MM.1S (cell line): ENCODE results near the gene SPTBN1.

Source experiments
- EZH2 ChIP-seq: fragments of 300-600 bp; sonication (generic); optimal IDR thresholded peaks from 2 replicates; pipeline ENCODE3; 2017; ENCODE audit warnings: low read depth, mild to moderate bottlenecking, antibody characterized with exemption, low read length, mixed read lengths
- TF ChIP-seq, protein P1 (sequence below): fragments of 300-600 bp; sonication (generic); IDR thresholded peaks from 2 replicates; pipeline ENCODE4 v1.5.1; 2016; ENCODE audit warnings: antibody characterized with exemption, low read length, mixed read lengths

DNA sequence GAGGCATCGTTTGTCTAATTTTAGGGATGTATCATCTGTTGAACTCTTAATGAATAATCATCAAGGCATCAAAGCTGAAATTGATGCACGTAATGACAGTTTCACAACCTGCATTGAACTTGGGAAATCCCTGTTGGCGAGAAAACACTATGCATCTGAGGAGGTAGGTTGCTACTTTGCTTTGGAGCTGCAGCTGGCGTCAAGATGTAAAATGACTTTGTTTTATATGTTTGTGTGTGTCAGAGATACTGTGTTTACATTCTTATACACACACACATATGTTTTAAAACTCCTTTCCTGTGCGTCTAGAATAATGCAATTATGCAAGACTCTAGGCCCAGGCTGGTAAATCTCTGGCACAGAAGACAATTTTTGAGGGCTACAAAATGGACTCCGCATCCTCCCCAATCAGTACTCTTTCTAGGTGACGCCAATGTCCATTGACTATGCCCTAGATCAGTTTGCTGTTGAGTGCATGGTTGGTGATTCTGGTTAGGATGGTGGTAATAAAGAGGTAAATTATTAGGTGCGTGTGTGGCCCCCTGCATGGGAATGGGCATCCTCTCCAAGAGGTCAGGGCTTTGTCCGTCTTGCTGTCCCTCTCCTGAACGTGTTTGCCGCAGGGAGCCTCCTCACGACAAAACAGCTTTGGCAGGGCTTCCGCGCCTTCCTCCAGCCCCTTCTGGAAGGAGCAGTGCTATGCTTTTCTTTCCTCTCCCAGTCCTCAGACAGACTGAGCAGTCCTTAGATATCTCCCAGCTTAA is 199.1 kb downstream of the SPTBN1 start:
- TF ChIP-seq, protein P1, sequence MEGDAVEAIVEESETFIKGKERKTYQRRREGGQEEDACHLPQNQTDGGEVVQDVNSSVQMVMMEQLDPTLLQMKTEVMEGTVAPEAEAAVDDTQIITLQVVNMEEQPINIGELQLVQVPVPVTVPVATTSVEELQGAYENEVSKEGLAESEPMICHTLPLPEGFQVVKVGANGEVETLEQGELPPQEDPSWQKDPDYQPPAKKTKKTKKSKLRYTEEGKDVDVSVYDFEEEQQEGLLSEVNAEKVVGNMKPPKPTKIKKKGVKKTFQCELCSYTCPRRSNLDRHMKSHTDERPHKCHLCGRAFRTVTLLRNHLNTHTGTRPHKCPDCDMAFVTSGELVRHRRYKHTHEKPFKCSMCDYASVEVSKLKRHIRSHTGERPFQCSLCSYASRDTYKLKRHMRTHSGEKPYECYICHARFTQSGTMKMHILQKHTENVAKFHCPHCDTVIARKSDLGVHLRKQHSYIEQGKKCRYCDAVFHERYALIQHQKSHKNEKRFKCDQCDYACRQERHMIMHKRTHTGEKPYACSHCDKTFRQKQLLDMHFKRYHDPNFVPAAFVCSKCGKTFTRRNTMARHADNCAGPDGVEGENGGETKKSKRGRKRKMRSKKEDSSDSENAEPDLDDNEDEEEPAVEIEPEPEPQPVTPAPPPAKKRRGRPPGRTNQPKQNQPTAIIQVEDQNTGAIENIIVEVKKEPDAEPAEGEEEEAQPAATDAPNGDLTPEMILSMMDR, result no peak
- TF ChIP-seq EZH2, result no peak
